GM18517 (cell line): ENCODE results near the gene ATP13A3.

Experiments used
- ATAC-seq: cut with Tn5 transposase; IDR thresholded peaks from one replicate; pipeline ENCODE4 v1.9.1; 2021; ENCODE audit warnings: mild to moderate bottlenecking, moderate library complexity; ENCODE audit not compliant: unreplicated experiment

ATP13A3 gene

GRCh38 chr3:194396539-194396858 lies 90.3 kb downstream of the ATP13A3 start:
- ATAC-seq: no peak

DNA sequence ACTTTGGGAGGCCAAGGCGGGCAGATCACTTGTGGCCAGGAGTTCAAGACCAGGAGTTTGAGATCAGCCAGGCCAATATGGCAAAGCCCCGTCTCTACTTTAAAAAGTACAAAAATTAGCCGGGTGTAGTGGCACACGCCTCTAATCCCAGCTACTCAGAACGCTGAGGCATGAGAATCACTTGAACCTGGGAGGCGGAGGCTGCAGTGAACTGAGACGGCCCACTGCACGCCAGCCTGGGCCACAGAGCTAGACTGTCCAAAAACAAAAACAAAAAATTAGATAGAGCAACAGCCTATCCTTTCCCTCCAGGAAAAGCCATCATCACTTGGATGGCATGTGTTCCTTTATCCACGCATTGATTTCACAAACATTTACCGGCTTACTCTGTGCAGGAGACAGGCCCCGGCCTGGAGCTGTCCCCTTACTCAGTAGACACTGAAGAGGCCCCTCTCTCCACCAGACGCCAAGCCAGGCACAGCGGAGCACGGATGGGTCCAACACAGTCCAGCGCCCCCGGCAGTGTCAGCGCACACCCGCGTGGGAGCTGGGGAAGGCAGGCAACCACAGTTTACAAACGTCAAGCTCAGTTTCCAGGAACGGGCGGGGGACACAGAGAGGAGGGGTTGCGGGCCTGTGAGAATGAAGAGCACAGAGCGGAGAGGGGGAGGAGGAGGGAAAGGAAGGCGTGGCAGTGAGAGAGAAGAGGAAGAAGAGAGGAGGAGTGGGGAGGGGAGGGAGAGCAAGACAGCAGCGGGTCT lies 90.8 kb downstream of the ATP13A3 start:
- ATAC-seq: no peak

- no peak for ATAC-seq
Observed at GRCh38 chr3:194395212-194395611, 91.6 kb downstream of the ATP13A3 start.

DNA sequence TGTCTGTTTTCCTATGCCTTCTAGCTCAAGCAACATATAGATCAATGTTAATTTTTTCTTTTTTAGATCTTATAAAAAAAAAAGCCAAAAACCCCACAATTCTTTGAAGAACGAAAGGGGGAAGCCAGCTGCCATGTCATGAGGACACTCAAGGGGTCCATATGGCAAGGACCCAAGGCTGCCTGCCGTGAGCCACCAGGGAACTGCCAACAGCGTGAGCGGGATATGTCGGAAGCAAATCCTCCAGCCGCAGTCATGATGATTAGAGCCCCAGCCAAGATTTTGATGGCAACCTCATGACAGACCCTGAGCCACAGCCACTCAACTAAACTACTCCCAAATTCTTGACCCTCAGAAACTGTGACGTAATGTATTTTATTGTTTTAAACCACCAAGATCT lies 94.2 kb downstream of the ATP13A3 start:
- ATAC-seq: no peak

DNA sequence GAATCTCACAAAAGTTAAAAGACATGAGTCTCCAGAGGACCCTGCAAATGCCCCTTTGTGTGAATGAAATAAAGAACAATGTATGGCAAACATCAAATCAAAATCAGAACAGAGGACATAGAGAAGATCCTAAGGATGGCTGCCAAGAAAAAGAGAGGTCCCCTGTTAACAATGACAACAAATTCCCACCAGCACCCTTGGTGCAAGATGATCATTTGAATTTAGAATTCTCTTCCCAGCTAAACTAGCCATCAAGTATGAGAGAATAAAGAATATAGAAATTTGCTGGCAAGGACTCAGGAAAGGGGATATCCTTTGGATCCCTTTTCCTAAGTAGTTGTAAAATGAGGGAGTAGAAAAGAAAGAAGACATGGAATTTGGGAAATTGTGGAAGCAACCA lies 96.0 kb downstream of the ATP13A3 start:
- no peak for ATAC-seq

GRCh38 chr3:194389269-194389668 lies 97.5 kb downstream of the ATP13A3 start:
- ATAC-seq: no peak

DNA sequence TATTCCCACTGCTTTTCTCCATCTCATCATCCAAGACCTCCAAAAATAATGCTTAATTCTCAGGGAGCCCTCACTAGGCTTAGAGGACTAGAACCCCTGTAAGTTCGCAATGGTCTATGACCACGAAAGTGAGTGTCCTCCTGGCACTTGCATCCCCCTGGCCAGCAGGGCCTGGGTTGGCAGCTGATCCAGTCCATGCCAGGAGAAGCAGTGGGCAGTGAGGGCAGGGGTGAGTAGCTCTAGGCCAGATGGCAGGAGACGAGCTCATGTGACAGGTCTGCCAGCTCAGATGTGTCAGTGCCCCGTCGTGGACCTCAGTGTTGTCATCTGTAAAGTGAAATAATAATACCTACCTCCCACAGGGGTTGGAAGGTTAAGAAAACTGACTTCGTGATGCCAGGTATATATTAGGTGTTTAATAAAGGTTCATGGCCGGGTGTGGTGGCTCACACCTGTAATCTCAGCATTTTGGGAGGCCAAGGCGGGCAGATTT lies 98.8 kb downstream of the ATP13A3 start:
- ATAC-seq: no peak

DNA sequence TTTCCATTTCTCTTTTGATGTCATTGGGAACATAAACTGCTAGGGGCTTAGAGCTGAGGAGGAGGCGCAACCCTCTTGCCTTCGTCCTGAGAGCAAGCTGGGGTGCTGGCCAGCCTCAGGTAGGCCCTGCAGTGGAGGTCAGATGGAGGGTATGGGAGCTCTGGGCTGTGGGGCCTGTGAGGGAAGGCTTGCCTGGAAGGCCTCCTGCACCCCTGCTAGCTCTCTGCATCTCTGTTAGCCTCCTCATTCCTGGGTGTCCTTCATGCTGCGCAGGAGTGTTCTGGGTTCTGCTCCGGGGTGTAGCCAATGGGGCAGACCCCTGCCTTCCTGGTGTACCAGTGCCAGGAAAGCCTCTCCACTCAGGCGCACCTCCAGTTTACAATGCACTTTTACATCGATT lies 99.5 kb downstream of the ATP13A3 start:
- no peak for ATAC-seq

GRCh38 chr3:194386648-194387047 lies 100.2 kb downstream of the ATP13A3 start:
- ATAC-seq: no peak

DNA sequence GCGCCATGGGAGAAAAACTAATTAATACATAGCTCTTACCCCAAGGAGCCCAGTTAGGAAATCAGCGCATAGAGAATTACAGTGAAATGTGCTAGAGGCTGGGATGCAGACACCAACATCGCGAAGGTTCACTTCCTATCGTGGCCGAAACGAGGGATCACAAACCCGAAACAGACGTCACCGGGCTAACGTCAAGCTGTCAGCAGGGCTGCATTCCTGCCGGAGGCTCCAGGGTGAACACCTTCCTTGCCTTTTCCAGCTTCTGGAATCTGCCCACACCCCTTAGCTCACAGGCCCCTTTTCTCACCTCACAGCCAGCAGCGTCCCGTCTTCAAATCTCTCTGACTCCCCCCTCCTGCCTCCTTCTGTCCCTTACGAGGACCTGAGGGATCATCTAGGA lies 100.7 kb downstream of the ATP13A3 start:
- ATAC-seq: no peak

GRCh38 chr3:194384569-194385001 lies 102.2 kb downstream of the ATP13A3 start:
- ATAC-seq: no peak

- ATAC-seq: no peak
Observed at GRCh38 chr3:194384156-194384555, 102.6 kb downstream of the ATP13A3 start.

DNA sequence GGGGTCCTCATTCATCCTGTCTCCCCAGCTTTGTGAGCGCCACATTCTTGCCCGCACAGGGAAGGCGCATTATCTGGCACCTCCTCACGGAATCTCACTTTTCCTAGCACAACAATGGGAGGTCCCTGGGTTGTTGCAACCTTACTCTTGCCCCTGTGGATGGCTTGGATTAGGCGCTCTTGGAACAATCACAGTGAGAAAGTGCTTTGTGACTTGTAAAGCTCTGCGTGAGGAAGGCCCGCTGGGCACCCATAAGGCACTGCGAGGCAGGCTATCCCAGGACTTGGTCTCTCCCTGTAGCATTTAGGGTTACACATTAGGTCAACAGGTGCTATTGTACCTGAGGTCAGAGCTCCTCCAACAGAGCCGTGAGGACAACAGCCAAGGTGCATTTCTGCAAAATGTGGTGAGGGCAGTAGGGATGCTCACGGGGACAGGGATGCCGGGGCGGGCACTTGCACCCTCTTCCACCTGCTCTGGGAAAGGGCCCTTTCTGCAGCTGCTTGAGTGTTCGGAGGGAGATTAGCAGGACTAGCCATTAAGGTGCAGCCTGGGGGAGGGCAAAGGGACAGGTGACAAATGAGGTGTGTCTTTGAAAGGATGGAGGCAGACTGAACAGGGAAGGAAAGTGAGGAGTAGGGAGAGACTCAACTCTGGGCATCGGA lies 103.4 kb downstream of the ATP13A3 start:
- no peak for ATAC-seq

DNA sequence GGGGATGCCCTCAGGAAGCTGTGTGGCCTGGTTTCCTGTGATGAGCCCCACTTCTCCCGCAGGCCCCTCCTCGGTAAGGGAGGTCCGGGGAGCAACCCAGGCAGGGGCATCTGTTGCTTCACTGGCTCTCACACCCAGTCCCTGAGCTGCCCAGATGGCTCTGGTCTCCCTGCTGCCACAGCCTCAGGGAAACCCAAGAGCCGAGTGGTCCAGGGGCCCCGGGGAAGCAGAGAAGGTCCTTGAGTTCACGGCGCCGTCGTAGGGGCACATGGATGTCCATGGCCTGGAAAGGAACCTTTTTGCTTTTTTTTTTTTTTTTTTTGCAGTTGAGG lies 103.9 kb downstream of the ATP13A3 start:
- no peak for ATAC-seq

DNA sequence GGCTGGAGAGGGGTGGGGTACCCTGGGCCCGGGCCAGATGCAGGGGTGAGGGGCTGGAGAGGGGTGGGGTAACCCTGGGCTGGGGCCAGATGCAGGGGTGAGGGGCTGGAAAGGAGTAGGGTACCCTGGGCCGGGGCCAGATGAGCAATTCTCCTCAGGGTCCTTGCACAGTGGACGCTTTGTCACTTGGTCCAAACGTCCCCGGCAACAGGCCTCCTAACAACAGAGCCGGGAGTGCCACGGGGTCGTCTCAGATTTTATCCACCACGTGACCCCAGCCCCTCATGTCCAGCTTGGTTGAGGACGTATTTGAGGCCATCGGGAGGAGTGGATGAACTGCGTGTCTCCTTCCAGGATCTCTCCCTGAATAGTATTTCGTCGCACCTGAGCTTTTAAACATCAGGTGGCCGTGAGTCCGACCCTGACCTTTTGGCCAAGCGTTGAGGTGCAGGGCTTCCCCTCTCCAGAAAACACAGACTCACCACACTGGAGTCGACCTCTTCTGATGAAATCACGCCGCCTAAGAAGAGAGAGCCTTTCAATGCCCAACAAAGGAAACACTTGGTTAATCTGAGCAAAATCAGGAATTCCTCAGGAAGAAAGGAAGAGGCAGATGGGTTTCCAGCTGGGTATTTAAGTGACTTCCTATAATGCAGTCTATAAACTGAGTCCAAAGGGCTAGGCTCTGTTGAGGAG lies 104.5 kb downstream of the ATP13A3 start:
- ATAC-seq: no peak

GRCh38 chr3:194381460-194381875 lies 105.3 kb downstream of the ATP13A3 start:
- ATAC-seq: no peak

DNA sequence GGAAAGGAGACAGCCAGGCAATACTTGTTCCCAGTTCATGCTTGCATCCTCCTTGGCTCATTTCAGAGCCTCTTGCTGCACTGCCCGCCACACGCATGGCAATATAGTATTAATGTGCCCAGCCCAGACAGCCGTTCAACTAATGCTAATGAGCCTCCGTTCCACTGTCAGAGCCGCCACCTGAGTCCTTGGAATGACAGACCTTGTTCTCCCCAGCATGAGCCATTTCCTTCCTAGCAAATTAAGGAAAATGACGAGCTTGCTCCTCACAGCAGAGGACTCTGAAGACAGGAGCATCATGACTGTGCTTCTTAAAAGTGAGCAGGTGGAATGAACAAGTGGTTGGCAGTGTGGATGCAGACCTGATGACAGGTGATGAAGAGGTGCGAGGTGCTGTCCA lies 106.5 kb downstream of the ATP13A3 start:
- ATAC-seq: no peak

- no peak for ATAC-seq
Observed at GRCh38 chr3:194379651-194380050, 107.2 kb downstream of the ATP13A3 start.

DNA sequence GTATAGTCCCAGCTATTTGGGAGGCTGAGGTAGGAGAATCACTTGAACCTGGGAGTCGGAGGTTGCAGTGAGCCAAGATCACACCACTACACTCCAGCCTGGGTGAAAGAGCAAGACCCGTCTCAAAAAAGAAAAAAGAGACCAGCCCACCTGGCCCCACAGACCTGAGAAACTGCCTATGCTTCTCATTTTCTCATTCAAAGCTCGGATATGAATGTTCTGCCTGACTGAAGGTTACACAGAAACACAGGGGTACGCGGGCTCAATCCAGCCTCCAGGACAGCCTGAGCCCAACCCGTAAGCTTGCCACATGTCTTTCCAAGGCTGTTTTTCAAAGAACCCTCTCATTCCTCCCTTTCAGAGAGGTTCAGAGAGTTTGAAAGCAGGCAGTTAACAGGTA lies 107.6 kb downstream of the ATP13A3 start:
- ATAC-seq: no peak

DNA sequence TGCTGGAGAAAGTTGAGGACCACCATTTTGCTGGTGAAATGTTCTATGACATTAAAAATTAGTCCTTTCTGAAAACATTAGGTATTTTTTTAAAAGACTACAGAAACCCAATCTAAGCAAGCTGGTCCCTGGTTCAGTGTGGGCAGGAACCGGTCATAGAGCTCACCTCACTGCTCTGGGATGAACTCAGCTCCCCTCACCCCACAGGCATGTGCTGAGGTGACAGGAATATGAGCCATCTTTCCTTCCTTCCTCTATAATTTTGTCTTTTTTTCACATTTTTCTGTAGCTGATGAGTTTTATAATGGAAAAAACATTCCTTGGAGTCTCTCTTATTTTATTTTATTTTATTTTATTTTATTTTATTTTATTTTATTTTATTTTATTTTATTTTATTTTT lies 109.1 kb downstream of the ATP13A3 start:
- no peak for ATAC-seq

DNA sequence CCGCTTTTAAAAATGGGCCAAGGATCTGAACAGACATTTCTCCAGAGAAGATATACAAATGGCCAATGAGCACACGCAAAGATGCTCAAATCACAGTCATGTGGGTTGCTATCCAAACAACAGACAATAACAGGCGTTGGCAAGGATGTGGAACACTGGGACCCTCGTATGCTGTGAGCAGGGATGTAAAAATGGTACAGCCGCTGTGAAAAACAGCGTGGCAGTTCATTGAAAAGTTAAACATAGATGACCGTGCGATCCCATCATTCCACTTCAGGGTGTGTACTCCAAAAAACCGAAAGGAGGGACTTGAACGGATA lies 110.6 kb downstream of the ATP13A3 start:
- no peak for ATAC-seq
